ENCODE measurements around the gene MACO1. TPM values are rescaled to one million over a fixed set of nuclear protein-coding genes. Genes with fewer than 3 reads are reported as not detected.

Gene MACO1
- total and polyA plus RNA-seq, 2 experiments from 2014 or later = 12.4 to 16.8 TPM

DNA sequence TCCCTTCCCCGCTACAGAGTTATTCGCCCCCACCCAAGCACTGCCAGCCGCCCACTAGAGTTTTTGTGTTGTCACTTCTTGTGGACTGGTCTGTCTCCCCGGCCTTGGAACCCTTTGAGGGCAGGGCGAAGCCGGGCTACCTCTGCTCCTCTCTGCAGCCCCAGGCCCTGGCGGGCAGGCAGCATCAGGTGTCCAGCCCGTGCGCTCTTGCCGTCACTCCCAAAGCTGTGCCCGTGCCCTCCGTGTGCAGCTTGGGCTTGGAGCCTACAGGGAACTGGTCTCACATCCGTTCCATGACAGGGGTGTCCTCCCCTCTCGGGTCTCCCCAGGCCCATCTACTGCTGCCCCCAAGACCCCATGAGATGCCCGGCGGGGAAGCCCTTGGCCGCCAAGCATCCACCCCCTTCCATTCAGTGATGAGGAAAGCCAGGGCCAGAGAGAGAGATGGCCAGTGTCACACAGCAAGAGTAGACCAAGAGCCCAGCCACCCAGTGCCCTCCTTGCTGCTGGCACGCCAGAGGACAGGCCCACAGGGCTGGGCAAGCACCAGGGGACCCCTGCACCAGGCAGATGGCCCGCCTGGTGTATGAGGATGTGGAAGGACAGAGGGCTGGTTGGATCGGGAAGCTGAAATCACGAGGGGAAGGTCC lies 97.4 kb downstream of the MACO1 start:
- peaks cover 7% of the 10 kb centered on the region; the same call in 1 of the 2 replicates for H3K27me3 ChIP-seq (replicated peaks; ENCODE audit: insufficient read depth)

DNA sequence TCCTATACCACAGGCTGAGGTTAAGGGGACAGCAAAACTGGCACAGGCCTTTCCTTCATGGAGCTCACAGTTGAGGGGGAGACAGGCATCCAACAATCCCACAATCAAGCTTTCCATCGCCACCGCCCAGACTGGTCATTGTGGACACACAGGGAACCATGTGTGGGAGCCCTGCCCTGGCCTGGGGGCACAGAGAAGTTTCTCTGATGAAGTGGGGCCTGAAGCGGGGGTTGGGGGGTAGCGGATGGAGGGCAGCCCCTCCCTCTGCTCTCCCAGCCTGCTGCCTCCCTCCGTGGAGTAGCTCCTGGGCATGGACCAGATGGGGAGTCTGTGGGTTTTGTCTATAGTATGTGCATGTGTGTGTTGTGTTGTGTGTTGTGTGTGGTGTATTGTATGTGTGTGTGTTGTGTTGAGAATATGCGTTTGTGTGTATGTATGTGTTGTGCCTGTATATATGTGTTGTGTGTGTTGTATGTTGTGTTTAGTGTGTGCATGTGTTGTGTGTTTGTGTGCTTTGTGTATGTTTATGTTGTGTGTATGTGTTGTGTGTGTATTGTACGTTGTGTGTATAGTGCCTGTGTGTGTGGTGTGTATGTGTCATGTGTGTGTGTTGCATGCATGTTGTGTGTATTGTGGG lies 98.3 kb downstream of the MACO1 start:
- Histone ChIP-seq H3K4me2 (ENCODE audit: unreplicated experiment) (no peak overlapping the region), H3K36me3 (ENCODE audit: low read depth) (no peaks in the 10 kb centered on the region), H4K20me1 (ENCODE audit: insufficient read depth) (no peaks in the 10 kb centered on the region), H2AFZ (no peak overlapping the region), H3K9me2 (ENCODE audit: insufficient read depth) (no peaks in the 10 kb centered on the region), H3K79me2 (ENCODE audit: insufficient read depth) (no peaks in the 10 kb centered on the region), H3K9ac (no peak overlapping the region), H3K4me1 (ENCODE audit: insufficient read depth) (no peaks in the 10 kb centered on the region), H3K27ac (no peak overlapping the region), H3K27me3 (replicated peaks; ENCODE audit: insufficient read depth) (peaks cover 7% of the 10 kb centered on the region; the same call in 1 of the 2 replicates), H3F3A (ENCODE audit: insufficient read depth) (no peaks in the 10 kb centered on the region), H3K4me3 (no peak overlapping the region), H3K9me3 (ENCODE audit: low read depth) (no peaks in the 10 kb centered on the region)
- no peak for DNase-seq
- TF ChIP-seq EZH2phosphoT487 (IDR thresholded peaks at IDR 0.05; ENCODE audit: insufficient read depth, low read depth) (no peak), EZH2 (IDR thresholded peaks at IDR 0.05; ENCODE audit: insufficient read depth, poor library complexity, severe bottlenecking) (no peak)
- 72 to 78% methylated on average over 7 of the region's 7 CpGs for WGBS, 2 experiments (ENCODE audit: low coverage in 1 of 2, low lambda C conversion rate in 2 of 2, missing lambda C conversion rate in 2 of 2)
- in situ Hi-C loops (cut with MboI) = no loop called here

More for the DNA sequence above, 97.4 kb downstream of the MACO1 start:
- no peaks in the 10 kb centered on the region for H3K4me1 ChIP-seq (ENCODE audit: insufficient read depth)
- no peaks in the 10 kb centered on the region for H4K20me1 ChIP-seq (ENCODE audit: insufficient read depth)
- in situ Hi-C loops (cut with MboI) = no loop called here
- no peak overlapping the region for H3K4me3 ChIP-seq
- 86 to 88% methylated on average over 21 of the region's 21 CpGs for WGBS, 2 experiments (ENCODE audit: low coverage in 1 of 2, low lambda C conversion rate in 2 of 2, missing lambda C conversion rate in 2 of 2)
- H3F3A ChIP-seq (ENCODE audit: insufficient read depth) = no peaks in the 10 kb centered on the region
- no peak for TF ChIP-seq EZH2phosphoT487 (IDR thresholded peaks at IDR 0.05; ENCODE audit: insufficient read depth, low read depth)
- no peak for TF ChIP-seq EZH2 (IDR thresholded peaks at IDR 0.05; ENCODE audit: insufficient read depth, poor library complexity, severe bottlenecking)
- no peak overlapping the region for H2AFZ ChIP-seq
- H3K27ac ChIP-seq = no peak overlapping the region
- H3K36me3 ChIP-seq (ENCODE audit: low read depth) = no peaks in the 10 kb centered on the region
- no peaks in the 10 kb centered on the region for H3K9me3 ChIP-seq (ENCODE audit: low read depth)
- no peaks in the 10 kb centered on the region for H3K79me2 ChIP-seq (ENCODE audit: insufficient read depth)
- no peaks in the 10 kb centered on the region for H3K9me2 ChIP-seq (ENCODE audit: insufficient read depth)
- no peak for DNase-seq
- no peak overlapping the region for H3K9ac ChIP-seq
- no peak overlapping the region for H3K4me2 ChIP-seq (ENCODE audit: unreplicated experiment)

DNA sequence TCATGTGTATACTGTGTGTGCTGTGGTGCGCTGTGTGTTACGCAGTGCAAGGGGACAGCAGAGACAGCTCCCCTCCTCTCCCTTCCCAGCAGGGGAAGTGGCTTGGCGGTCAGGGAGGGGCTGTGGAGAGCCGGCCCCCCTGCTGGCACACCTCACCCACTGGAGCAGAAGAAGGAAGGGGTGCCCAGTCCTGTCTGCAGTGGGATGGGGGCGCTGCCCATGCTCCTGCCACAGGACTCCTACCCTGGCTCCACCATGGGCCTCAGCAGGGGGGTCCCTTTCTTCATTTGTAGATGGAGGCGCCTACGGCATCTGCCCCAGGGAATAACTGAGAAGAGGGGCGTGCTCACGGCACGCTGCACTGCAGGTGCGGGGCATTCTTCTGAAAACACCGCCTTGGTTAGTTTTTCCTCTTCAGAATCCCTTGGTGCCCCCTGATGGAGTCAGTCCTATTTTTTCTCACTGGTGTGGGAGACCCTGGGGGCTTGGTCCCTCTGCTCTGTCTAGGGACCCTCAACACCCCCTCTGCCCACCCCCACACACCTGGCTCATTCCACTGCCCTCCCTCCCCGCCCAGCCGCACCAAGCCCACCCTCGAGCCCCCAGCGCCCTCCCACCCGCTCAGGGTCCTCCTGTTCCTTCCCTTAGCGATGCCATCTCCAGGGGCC lies 99.0 kb downstream of the MACO1 start:
- Histone ChIP-seq H3K36me3 (ENCODE audit: low read depth) (no peaks in the 10 kb centered on the region), H3K9me2 (ENCODE audit: insufficient read depth) (no peaks in the 10 kb centered on the region), H3K4me3 (no peak overlapping the region), H4K20me1 (ENCODE audit: insufficient read depth) (no peaks in the 10 kb centered on the region), H3K27ac (no peak overlapping the region), H3K4me2 (ENCODE audit: unreplicated experiment) (no peak overlapping the region), H3K9ac (no peak overlapping the region), H3K27me3 (replicated peaks; ENCODE audit: insufficient read depth) (peaks cover 7% of the 10 kb centered on the region; the same call in 1 of the 2 replicates), H2AFZ (no peak overlapping the region), H3K9me3 (ENCODE audit: low read depth) (no peaks in the 10 kb centered on the region), H3K79me2 (ENCODE audit: insufficient read depth) (no peaks in the 10 kb centered on the region), H3F3A (ENCODE audit: insufficient read depth) (no peaks in the 10 kb centered on the region), H3K4me1 (ENCODE audit: insufficient read depth) (no peaks in the 10 kb centered on the region)
- no peak for TF ChIP-seq EZH2 (IDR thresholded peaks at IDR 0.05; ENCODE audit: insufficient read depth, poor library complexity, severe bottlenecking)
- no peak for TF ChIP-seq EZH2phosphoT487 (IDR thresholded peaks at IDR 0.05; ENCODE audit: insufficient read depth, low read depth)
- WGBS, 2 experiments (ENCODE audit: low coverage in 1 of 2, low lambda C conversion rate in 2 of 2, missing lambda C conversion rate in 2 of 2) = 86 to 89% methylated on average over 12 to 18 of the region's 18 CpGs
- no peak for DNase-seq
- in situ Hi-C loops (cut with MboI) = no loop called here

DNA sequence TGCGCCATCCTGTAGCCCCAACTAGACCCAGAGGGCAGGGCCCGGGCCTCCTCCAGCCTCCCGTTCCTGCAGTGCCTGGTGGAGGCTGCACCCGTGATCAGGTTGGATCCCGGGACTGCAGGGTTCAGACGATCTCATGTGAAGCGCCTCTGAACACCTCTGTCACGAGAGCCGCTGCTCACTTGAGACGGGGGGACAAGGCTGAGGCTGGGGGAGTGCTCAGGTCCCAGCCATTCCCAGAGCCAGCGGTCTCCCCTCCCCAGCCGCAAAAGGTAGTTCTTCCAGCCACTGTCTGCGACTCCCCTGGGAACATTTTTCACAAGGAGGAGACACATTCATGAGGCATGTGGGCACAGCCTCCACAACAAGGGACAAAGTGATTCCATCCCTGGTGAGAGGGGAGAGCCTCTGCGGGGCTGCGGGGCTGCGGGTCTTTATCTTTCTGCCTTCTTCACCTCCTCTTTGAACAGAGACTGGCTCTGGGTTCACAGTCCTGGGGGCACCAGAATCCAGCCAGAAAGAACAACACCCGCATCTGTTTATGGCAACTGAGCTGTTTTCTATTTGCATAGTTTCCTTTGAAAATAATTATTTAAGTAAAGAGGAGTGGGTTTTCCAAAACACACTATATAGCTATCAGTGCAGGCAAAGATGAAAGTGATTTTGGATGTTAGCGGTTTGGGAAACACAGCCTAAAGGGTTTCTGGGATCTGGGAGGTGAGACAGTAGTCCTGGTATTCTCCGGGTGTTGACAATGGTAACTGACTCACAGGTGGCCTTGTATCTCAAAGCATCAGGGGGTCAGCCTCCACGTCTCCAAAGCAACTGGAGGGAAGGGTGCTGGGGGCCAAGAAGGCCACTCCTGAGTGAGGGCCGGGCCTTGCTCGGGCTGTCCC lies 99.7 kb downstream of the MACO1 start:
- 79 to 84% methylated on average over 17 to 22 of the region's 22 CpGs for WGBS, 2 experiments (ENCODE audit: low coverage in 1 of 2, low lambda C conversion rate in 2 of 2, missing lambda C conversion rate in 2 of 2)

More for the DNA sequence above, 99.7 kb downstream of the MACO1 start:
- TF ChIP-seq EZH2phosphoT487 (IDR thresholded peaks at IDR 0.05; ENCODE audit: insufficient read depth, low read depth) (no peak), EZH2 (IDR thresholded peaks at IDR 0.05; ENCODE audit: insufficient read depth, poor library complexity, severe bottlenecking) (no peak)
- Histone ChIP-seq H3K36me3 (ENCODE audit: low read depth) (no peaks in the 10 kb centered on the region), H2AFZ (no peak overlapping the region), H3K4me3 (no peak overlapping the region), H3K9me3 (ENCODE audit: low read depth) (no peaks in the 10 kb centered on the region), H3K4me1 (ENCODE audit: insufficient read depth) (no peaks in the 10 kb centered on the region), H4K20me1 (ENCODE audit: insufficient read depth) (no peaks in the 10 kb centered on the region), H3F3A (ENCODE audit: insufficient read depth) (no peaks in the 10 kb centered on the region), H3K9ac (no peak overlapping the region), H3K79me2 (ENCODE audit: insufficient read depth) (no peaks in the 10 kb centered on the region), H3K9me2 (ENCODE audit: insufficient read depth) (no peaks in the 10 kb centered on the region), H3K4me2 (ENCODE audit: unreplicated experiment) (no peak overlapping the region), H3K27ac (no peak overlapping the region), H3K27me3 (replicated peaks; ENCODE audit: insufficient read depth) (peaks cover 2% of the 10 kb centered on the region; the same call in 1 of the 2 replicates)
- DNase-seq = no peak
- in situ Hi-C loops (cut with MboI) = no loop called here

Data from GM23248 (cell line).